Body of pancreas (tissue), 4 donors: ENCODE data around the gene ASTN2. TPM values are rescaled to one million over a fixed set of nuclear protein-coding genes. Genes with fewer than 3 reads are reported as not detected.

ENCODE experiments used
- ATAC-seq: fragments of 150-250 bp; one replicate; pipeline ENCODE4 v1.9.1; 2016
- DNase-seq, 4 donors: peaks; one replicate each; pipeline ENCODE4 v3.0.0-alpha.2; 2019
- H3K27ac ChIP-seq, 4 donors: fragments of 200-600 bp; sonication (generic); 1 replicate in 3 of 4; 2 replicates in 1 of 4; pipeline versions ENCODE4 v1.5.1 to v1.6.1; 2016 to 2019; ENCODE audit warnings: mild to moderate bottlenecking in 1 of 4, mixed read lengths in 1 of 4, moderate library complexity in 1 of 4
- H3K27me3 ChIP-seq, 2 donors: fragments of 200-600 bp; sonication (generic); one replicate each; pipeline ENCODE4 v1.6.0; 2016; ENCODE audit warnings: mild to moderate bottlenecking in 1 of 2
- H3K36me3 ChIP-seq, 2 donors: fragments of 200-600 bp; sonication (generic); replicated peaks in 1 of 2; 2 replicates each; pipeline ENCODE4 v1.5.1; 2016; ENCODE audit warnings: low read depth in 2 of 2; ENCODE audit not compliant: insufficient read depth in 1 of 2
- H3K4me1 ChIP-seq: fragments of 200-600 bp; sonication (generic); one replicate; pipeline ENCODE4 v1.6.0; 2016
- H3K4me3 ChIP-seq, 2 donors: fragments of 200-600 bp; sonication (generic); 1 replicate in 1 of 2; 2 replicates in 1 of 2; pipeline ENCODE4 v1.5.1; 2016 to 2019
- H3K9me3 ChIP-seq, 3 donors: fragments of 200-600 bp; sonication (generic); 1 replicate in 2 of 3; 2 replicates in 1 of 3; pipeline ENCODE4 v1.5.1; 2016
- CTCF ChIP-seq, 7 experiments: fragments of 450-650 bp in 4 of 7; fragments of 200-600 bp in 3 of 7; sonication (generic) in 3 of 7; IDR thresholded peaks; one replicate each; pipeline ENCODE4 v1.5.1; 2016 to 2019; ENCODE audit warnings: antibody characterized with exemption in 7 of 7
- POLR2A ChIP-seq, 3 donors: fragments of 450-650 bp; IDR thresholded peaks; one replicate each; pipeline ENCODE4 v1.6.1; 2016; ENCODE audit warnings: antibody characterized with exemption in 3 of 3, mild to moderate bottlenecking in 2 of 3
- WGBS, 2 donors: methylation state at CpG; one replicate each; pipeline ENCODE4 v1.1.5; 2017; 5-methylcytosine and 5-hydroxymethylcytosine counted together
- intact Hi-C: fragments of 100-400 bp; cut with DNase I; formaldehyde crosslinking; loops from one replicate; pipeline ENCODE4 v1.15.1; 2023
- total RNA-seq, 2 donors: library from RNA; depleted of rRNA; stranded (reverse); fragments of >200 nt; gene quantifications; one replicate each; pipeline ENCODE4 v1.1.0, GENCODE V29; 2016

Gene ASTN2
- total RNA-seq, 2 donors from 2014 or later = 8.2 to 9.6 TPM

GRCh38 chr9:117074784-117075520, 339.9 kb downstream of the ASTN2 start:
- WGBS, 2 donors = 55 to 71% methylated on average over 6 to 7 of the region's 7 CpGs
- ATAC-seq = no peak
- H3K4me1 ChIP-seq = no peaks in the 10 kb centered on the region
- TF ChIP-seq CTCF (IDR thresholded peaks at IDR 0.05) (no peak), POLR2A (IDR thresholded peaks at IDR 0.05) (no peak)
- no peaks in the 10 kb centered on the region for H3K36me3 ChIP-seq
- DNase-seq = no peak
- no peak overlapping the region for H3K27ac ChIP-seq
- no peaks in the 10 kb centered on the region for H3K27me3 ChIP-seq
- H3K4me3 ChIP-seq = no peak overlapping the region
- intact Hi-C loops = no loop called here
- H3K9me3 ChIP-seq = no peaks in the 10 kb centered on the region

GRCh38 chr9:117074342-117074662, 340.6 kb downstream of the ASTN2 start:
- intact Hi-C loops = no loop called here
- DNase-seq (no peak), ATAC-seq (no peak)
- Histone ChIP-seq H3K9me3 (no peaks in the 10 kb centered on the region), H3K4me3 (no peak overlapping the region), H3K27ac (no peak overlapping the region), H3K4me1 (no peaks in the 10 kb centered on the region), H3K27me3 (no peaks in the 10 kb centered on the region), H3K36me3 (no peaks in the 10 kb centered on the region)
- 82 to 89% methylated on average over 3 of the region's 3 CpGs for WGBS, 2 donors
- TF ChIP-seq POLR2A (IDR thresholded peaks at IDR 0.05) (no peak), CTCF (IDR thresholded peaks at IDR 0.05) (no peak)

- no peak overlapping the region for H3K4me3 ChIP-seq
- no peaks in the 10 kb centered on the region for H3K9me3 ChIP-seq
- intact Hi-C loops = no loop called here
- H3K27ac ChIP-seq = no peak overlapping the region
- ATAC-seq (peak; percentile 35), DNase-seq (peak; percentile 18 to 42 (median 30))
- no peaks in the 10 kb centered on the region for H3K4me1 ChIP-seq
- WGBS, 2 donors = 44 to 55% methylated on average over 11 of the region's 11 CpGs
- H3K36me3 ChIP-seq = no peaks in the 10 kb centered on the region
- TF ChIP-seq POLR2A (IDR thresholded peaks at IDR 0.05) (no peak), CTCF (IDR thresholded peaks at IDR 0.05) (peak; percentile 23 to 48 (median 43))
- no peaks in the 10 kb centered on the region for H3K27me3 ChIP-seq
Measured at GRCh38 chr9:117073539-117074341, 341.1 kb downstream of the ASTN2 start.

- Histone ChIP-seq H3K4me1 (no peaks in the 10 kb centered on the region), H3K27me3 (no peaks in the 10 kb centered on the region), H3K4me3 (no peak overlapping the region), H3K36me3 (no peaks in the 10 kb centered on the region), H3K9me3 (no peaks in the 10 kb centered on the region), H3K27ac (no peak overlapping the region)
- intact Hi-C loops = no loop called here
- no peak for DNase-seq
- 57 to 81% methylated on average over 4 of the region's 4 CpGs for WGBS, 2 donors
- ATAC-seq = no peak
- TF ChIP-seq CTCF (IDR thresholded peaks at IDR 0.05) (no peak), POLR2A (IDR thresholded peaks at IDR 0.05) (no peak)
Measured at GRCh38 chr9:117073071-117073470, 341.8 kb downstream of the ASTN2 start.
